ENCODE measurements around the gene NEURL3.
"Not testable (repeated sequence)": the region's sequence is repeated elsewhere in the genome, so short reads cannot be mapped to it uniquely, and the experiment has no call there.

NEURL3 gene

GRCh38 chr2:96505231-96505889 is at the start of gene NEURL3:
NEURL3 (minus strand) TSS chr2:96505357; CDS start chr2:96505286, 71 bp downstream.
- no peak for DNase-seq

- DNase-seq = peak; percentile 71
Observed at GRCh38 chr2:96554293-96555145, 49.4 kb upstream of the NEURL3 start.

GRCh38 chr2:96553957-96554292 is 48.8 kb upstream of the NEURL3 start:
- not testable (repeated sequence) for DNase-seq

- no peak for DNase-seq
Observed at GRCh38 chr2:96553176-96553956, 48.2 kb upstream of the NEURL3 start.

- no peak for DNase-seq
Observed at GRCh38 chr2:96552315-96553175, 47.4 kb upstream of the NEURL3 start.

- DNase-seq = no peak
Observed at GRCh38 chr2:96551605-96552314, 46.6 kb upstream of the NEURL3 start.

GRCh38 chr2:96550787-96551604 is 45.8 kb upstream of the NEURL3 start:
- DNase-seq = no peak

GRCh38 chr2:96549967-96550786 is 45.0 kb upstream of the NEURL3 start:
- DNase-seq = peak; percentile 67

GRCh38 chr2:96549466-96549785 is 44.3 kb upstream of the NEURL3 start:
- DNase-seq = no peak

GRCh38 chr2:96548558-96549465 is 43.7 kb upstream of the NEURL3 start:
- DNase-seq = no peak

- no peak for DNase-seq
Observed at GRCh38 chr2:96547731-96548171, 42.6 kb upstream of the NEURL3 start.

- DNase-seq = no peak
Observed at GRCh38 chr2:96547203-96547641, 42.1 kb upstream of the NEURL3 start.

GRCh38 chr2:96546797-96547196 is 41.6 kb upstream of the NEURL3 start:
- DNase-seq = no peak

- DNase-seq = no peak
Observed at GRCh38 chr2:96546321-96546720, 41.2 kb upstream of the NEURL3 start.

- no peak for DNase-seq
Observed at GRCh38 chr2:96542357-96542977, 37.3 kb upstream of the NEURL3 start.

GRCh38 chr2:96541398-96542152 is 36.4 kb upstream of the NEURL3 start:
- no peak for DNase-seq

- DNase-seq = no peak
Observed at GRCh38 chr2:96540136-96540535, 35.0 kb upstream of the NEURL3 start.
